GM18873 (cell line): ENCODE results near the gene TUBB8B.
"Not testable (repeated sequence)": the region's sequence is repeated elsewhere in the genome, so short reads cannot be mapped to it uniquely, and the experiment has no call there.

Source experiments
- ATAC-seq: cut with Tn5 transposase; IDR thresholded peaks from one replicate; pipeline ENCODE4 v1.9.1; 2021; ENCODE audit warnings: mild to moderate bottlenecking, moderate library complexity, moderate number of reproducible peaks; ENCODE audit not compliant: unreplicated experiment, low FRiP score

TUBB8B gene

DNA sequence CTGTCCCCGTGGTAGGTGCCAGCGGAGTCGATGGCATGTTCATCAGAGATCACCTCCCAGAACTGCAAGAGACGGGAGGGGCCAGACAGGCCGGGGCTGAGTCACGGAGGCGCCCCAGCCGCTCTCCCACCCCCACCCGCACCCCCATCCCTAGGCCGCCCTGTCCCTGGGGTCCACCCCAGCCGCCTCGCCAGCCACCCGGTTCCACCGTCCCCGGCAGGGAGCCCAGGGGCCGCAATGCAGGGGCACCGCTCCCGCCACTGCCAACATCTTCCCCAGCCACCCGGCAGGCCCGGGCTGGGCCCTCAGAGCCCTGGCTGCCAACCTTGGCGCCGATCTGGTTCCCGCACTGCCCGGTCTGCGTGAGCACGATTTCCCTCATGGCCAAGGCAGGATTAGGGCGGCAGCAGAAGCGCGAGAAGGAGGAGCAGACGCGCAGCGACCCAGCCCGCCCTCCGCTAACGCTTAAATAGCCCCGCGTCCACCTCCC is at the start of gene TUBB8B:
TUBB8B (minus strand) TSS at position 440 of the 490 bp plus-strand sequence; CDS start at position 382, 58 bp downstream.
- not testable (repeated sequence) for ATAC-seq

DNA sequence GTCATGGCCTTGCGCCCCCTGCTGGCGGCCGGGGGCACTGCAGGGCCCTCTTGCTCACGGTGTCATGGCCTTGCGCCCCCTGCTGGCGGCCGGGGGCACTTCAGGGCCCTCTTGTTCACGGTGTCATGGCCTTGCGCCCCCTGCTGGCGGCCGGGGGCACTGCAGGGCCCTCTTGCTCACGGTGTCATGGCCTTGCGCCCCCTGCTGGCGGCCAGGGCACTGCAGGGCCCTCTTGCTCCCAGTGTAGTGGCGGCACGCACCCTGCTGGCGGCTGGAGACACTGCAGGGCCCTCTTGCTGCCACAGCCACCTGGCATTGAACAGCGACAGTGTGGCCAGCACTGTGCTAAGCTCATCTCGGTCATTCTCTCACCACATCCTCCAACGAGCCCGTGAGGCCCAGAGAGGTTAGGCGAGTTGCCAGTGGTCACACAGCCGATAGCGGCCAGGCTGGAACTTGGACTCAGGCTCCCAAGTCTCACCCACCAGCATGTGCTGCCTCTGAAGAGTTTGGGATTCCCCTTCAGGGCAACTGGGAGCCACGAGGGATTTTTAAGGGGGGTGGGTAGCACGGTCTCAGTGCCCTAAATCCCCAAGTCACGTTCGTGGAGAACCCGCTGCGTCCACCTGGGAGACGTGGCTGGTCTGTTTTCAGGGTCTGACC is 48.0 kb upstream of the TUBB8B start:
- peak; percentile 88 for ATAC-seq

DNA sequence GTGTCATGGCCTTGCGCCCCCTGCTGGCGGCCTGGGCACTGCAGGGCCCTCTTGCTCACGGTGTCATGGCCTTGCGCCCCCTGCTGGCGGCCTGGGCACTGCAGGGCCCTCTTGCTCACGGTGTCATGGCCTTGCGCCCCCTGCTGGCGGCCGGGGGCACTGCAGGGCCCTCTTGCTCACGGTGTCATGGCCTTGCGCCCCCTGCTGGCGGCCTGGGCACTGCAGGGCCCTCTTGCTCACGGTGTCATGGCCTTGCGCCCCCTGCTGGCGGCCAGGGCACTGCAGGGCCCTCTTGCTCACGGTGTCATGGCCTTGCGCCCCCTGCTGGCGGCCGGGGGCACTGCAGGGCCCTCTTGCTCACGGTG is 47.3 kb upstream of the TUBB8B start:
- ATAC-seq = not testable (repeated sequence)

DNA sequence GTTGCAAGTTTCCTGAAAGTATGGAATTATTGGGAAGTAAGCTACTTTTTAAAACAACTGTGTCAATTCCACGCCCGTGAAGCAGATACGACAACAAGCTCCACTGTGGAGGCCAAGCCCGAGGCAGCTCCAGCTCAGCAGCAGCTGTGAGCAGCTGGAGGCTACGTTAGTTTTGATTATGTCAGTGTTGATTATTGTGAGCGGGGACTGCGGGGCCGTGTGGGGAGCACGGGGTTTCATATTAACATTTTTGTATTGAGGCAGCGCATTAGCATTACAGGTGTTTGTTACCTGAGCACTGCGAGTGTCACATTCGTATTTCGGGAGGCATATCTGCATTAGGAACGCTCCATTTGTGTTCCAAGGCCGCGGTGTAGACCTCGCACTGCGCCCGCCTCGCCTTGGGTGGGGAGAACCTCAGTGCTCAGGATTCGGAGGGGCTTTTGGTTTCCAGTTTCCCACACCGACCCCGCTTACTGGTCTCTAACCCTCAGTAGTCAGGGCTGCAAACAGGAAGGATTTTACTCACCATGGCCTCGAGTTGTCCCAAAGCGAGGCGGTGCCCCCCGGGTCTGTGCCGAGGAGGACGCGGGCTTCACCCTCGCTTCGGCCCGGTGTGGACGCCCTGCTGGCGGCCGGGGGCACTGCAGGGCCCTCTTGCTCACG is 46.8 kb upstream of the TUBB8B start:
- ATAC-seq = not testable (repeated sequence)

DNA sequence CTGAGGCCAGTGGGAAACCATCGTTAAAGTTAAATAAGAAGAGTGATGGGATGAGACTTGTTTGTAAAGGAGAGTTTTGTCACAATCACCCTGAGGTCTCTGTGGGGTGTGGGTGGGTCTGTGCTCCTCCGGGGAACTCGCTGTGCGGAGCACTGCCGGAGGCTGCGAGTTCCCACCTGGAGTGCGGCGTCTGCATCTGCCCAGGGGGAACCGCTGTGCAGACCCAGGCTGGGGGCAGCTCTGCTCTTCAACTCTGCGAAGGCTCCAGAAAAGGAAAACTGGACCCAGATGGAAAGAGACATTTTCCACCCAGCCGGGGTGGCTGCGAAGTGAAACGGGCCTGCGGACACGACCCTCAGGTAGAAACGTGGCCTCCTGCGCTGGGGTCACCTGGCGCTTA is 46.2 kb upstream of the TUBB8B start:
- ATAC-seq = not testable (repeated sequence)

DNA sequence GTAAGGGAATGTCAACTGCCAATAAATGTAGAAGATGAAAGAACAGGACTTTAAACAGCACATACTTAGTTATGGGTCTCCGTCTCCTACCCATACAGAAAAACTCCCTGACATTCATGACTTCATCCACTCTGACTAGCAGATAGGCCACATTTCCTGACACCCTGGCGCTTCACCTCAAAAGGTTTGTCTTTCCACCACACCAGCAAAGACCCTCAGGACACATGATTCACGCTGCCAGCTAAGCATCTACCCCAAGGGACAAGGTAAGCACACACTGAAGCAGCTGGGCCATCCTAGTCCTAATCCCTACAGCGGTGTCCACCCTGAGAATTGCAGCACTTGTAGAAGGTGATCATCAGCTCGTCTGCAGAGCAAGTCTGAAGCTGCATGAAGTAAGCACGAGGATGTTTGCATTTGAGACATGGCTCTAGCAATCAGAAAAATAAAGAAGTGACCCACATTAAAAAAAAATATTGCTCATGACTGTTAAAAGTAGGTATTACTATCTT is 44.5 kb upstream of the TUBB8B start:
- ATAC-seq = not testable (repeated sequence)

DNA sequence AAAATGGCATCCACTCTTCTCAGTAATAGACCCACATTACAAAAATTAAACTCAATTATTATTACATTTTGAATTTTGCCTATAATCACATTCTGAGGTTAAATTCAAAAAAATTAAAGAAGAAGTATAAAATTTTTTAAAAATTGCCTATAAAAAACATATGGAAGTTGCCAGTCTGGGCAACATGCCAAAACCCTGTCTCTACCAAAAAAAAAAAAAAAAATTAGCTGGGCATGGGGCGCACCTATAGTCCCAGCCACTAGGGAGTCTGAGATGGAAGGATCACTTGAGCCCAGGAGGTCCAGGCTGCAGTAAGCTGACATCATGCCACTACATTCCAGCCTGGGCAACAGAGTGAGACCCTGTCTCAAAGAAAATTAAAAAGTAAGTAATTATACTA is 42.1 kb upstream of the TUBB8B start:
- ATAC-seq = not testable (repeated sequence)

DNA sequence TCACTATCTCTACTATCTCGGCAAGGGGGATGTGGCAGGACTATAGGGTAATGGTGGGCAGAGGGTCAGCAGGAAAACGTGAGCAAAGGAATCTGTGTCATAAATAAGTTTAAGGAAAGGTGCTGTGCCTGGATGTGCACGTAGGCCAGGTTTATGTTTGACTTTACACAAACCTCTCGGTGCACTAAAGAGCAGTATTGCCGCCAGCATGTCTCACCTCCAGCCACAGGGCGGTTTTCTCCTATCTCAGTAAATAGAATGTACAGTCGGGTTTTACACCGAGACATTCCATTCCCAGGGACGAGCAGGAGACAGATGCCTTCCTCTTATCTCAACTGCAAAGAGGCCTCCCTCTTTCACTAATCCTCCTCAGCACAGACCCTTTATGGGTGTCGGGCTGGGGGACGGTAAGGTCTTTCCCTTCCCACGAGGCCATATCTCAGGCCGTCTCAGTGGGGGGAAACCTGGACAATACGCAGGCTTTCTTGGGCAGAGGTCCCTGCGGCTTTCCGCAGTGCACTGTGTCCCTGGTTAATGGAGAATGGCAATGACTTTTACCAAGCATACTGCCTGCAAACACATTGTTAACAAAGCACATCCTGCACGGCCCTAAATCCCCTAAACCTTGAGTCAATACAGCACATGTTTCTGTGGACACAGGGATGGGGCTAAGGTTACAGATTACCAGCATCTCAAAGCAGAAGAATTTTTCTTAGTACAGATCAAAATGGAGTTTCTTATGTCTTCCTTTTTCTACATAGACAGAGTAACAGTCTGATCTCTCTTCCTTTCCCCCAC is 41.2 kb upstream of the TUBB8B start:
- not testable (repeated sequence) for ATAC-seq

DNA sequence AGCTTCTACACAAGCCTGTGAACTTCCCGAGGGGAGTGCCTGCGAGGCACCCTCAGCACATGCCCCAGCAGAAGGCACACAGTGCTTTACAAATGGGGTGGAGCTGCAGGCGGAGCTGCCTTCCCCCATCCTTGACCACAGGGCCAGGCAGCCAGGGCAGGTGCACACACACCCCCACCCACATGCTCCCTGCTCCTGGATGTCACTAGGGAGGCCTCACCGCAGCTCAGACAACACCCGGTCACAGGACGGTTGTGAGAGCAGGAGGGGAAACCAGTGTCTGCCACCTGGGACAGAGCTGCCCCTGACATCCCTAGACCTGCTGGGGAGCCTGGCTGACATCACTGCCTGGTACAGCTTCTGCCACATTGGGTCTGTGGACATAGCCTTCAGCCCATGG is 39.7 kb upstream of the TUBB8B start:
- not testable (repeated sequence) for ATAC-seq

DNA sequence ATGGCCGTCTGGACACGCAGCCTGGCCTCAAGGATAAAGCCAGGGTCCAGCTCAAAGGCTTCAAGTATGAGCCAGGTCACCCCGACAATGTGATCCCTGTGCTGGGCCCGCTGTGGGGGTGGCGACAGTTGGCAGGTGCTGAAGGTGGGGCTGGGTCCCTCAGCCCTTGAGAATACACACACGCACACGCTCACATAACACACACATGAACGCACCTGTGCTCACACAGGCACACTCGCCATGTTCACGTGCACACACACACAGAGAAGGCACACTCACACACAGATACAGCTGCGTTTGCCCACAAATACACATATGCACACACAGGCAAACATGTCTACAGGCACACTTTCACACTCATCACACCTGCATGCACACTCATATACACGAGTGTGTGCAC is 35.4 kb upstream of the TUBB8B start:
- not testable (repeated sequence) for ATAC-seq

DNA sequence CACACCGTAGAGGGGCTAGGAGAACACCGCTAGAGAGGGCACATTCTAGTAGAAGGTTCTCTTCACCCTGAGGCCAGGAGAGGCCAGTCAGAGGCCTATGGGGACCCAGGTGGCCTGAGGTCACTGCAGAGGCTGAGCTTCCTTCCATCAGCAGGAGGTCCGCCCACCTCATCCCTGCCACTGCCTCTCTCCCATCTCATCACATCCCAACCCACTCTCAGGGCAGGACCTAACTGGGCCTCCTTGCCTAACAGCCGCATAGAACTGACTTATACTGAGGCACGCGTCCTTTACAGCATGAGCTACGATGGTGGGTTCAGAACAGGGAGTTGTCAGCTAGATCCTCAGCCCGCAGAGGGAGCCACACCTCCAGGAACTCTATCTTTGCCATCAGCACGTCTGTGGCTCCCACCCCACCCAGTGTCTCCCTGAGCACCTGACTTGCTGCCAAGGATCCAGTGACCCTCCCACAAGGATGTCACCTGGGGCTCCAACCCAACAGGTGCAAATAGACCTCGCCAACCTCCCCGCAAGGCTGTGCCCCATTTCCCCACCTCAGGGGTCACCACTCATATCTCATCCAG is 33.3 kb upstream of the TUBB8B start:
- not testable (repeated sequence) for ATAC-seq

DNA sequence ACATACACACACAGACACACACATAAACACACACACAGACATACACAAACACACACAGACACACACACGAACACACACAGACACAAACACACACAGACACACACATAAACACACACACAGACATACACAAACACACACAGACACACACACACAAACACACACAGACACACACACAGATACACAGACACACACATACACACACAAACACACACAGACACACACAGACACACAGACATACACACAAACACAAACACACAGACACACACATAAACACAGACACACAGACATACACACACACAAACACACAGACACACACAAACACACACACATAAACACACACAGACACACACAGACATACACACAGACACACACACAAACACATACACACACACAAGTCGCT is 31.5 kb upstream of the TUBB8B start:
- ATAC-seq = not testable (repeated sequence)

DNA sequence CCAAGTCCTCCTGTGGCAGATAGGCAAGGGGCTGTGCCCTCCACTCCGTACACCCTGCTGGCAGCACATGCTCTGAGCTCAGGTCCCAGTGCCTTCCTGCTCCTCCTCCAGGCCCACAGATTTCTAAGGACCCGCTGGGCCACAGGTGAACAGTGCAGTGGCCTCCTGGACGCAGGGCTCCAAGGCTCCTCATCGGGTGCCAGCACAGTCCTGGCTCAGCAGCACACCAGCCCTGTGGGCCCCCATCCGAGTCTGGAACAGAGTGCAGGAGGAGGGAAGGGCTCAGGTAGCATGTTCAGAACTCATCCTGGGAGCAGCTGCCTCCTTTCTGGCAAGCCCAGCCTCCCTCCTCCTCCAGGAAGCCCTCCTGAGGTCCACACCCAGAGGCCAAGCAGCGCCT is 30.8 kb upstream of the TUBB8B start:
- not testable (repeated sequence) for ATAC-seq

DNA sequence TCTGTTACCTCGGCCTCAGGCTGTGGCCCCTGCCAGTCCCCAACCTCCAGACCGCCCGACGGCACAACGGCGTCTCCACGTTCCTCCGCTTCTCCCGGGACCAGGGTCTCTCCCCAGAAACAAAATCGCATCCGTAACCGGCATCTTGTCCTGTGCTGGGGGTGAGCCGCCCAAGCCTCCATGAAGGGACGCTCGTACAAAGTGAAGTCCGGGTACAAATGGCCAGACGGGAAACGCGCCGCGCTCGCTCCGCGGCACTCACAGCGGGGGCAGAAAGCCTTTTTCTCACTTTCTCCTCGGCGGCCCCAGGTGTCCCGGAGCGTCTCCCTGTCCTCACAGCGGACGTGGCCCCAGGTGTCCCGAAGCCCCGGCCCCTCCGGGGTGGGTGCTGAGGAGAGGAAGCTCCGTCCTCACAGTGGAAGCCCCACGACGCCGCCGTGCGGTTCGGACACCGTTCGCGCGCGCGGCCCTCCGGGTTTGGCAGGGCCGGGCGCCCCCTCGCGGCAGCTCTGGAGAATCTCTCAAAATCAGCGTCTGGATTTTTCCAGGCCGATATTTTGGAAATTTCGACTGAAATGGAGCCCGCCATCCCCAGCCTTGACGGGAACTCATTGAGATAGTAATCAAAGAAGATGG is 26.2 kb upstream of the TUBB8B start:
- not testable (repeated sequence) for ATAC-seq

DNA sequence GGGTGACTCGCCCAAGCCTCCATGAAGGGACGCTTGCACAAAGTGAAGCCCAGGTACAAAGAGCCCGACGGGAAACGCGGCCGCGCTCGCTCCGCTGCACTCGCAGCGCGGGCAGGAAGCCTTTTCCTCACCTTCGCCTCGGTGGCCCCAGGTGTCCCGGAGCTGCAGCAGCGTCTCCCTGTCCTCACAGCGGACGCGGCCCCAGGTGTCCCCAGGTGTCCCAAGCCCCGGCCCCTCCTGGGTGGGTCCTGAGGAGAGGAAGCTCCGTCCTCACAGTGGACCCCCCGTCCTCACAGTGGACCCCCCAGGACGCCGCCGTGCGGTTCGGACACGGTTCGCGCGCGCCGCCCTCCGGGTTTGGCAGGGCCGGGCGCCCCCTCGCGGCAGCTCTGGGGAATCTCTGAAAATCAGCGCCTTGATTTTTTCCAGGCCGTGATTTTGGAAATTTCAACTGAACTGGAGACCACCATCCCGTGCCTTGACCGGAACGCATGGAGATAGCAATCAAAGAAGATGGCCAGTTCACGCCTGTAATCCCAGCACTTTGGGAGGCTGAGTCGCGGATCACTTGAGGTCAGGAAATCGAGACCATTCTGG is 23.9 kb upstream of the TUBB8B start:
- not testable (repeated sequence) for ATAC-seq

DNA sequence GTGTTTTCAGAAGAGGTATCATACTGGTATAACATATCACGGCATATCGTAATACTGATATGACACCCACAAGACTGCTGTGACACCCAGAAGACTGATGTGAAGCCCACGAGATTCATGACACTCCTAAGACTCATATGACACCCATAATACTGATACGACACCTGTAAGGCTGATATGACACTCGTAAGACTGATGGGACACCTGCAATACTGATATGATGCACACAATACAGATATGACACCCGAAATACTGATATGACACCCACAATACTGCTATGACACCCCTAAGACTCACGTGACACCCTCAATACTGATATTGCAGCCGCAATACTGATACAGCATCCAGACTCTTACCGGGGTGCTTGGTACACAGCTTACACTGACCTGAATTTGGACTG is 18.3 kb upstream of the TUBB8B start:
- not testable (repeated sequence) for ATAC-seq

DNA sequence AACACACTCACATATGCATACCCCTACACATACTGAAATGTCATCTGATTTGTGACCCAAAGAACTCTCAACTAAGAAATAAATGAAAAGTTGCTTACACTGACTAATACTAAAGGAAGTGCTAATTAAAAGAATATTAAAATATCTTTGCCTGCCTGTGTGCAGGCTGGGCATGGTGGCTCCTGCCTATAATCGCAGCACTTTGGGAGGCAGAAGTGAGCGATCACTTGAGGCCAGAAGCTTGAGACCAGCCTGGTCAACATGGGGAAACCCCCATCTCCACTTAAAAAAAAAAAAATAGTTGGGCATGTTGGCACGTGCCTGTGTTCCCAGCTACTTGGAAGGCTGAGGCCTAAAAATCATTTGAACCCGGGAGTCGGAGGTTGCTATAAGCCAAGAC is 14.9 kb upstream of the TUBB8B start:
- ATAC-seq = not testable (repeated sequence)

DNA sequence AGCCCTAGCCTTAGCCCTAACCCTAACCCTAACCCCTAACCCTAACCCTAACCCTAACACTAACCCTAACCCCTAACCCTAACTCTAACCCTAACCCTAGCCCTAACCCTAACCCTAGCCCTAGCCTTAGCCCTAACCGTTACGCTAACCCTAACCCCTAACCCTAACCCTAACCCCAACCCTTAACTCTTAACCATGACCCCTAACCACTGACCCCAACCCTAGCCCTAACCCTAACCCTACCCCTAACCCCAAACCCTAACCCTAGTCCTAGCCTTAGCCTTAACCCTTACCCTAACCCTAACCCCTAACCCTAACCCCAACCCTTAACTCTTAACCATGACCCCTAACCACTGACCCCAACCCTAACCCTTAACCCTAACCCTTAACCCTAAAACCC is 14.2 kb upstream of the TUBB8B start:
- ATAC-seq = not testable (repeated sequence)

DNA sequence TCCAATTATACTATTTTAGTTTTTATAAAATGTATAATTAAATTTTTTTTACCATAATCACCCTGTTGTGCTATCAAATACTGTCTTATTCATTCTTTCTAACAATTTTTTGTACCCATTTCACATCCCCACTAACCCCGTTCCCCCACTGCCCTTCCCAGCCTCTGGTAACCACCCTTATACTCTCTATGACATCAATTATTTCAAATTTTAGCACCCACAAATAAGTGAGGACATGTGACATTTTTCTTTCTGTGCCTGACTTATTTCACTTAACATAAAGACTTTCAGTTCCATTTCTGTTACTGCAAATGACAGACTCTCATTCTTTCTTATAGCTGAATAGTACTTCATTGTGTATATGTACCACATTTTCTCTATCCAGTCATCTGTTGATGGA is 5.0 kb upstream of the TUBB8B start:
- not testable (repeated sequence) for ATAC-seq

DNA sequence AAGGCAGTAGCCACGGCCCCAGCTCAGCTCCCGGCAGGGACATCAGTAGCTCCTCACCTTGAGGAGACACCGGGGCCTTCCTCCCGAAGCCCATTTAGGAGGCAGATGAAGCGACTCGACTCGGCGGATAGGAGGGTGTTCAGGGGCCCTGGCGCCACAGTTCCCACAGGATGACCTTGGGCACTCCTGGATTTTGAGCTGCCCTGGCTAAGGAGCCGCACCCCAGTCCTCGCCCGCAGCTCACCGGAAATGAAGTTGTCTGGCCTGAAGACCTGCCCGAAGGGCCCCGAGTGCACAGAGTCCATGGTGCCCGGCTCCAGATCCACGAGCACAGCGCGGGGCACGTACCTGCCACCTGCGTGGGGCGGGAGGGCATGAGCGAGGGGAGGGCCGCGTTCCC is 719 bp downstream of the TUBB8B start:
- not testable (repeated sequence) for ATAC-seq
